DND-41 (cell line): ENCODE measurements around the gene GCC2.

Experiments
- CTCF ChIP-seq: IDR thresholded peaks from 2 replicates; pipeline ENCODE4 v1.5.1; 2012; ENCODE audit warnings: borderline replicate concordance, low read length, moderate library complexity, mild to moderate bottlenecking; ENCODE audit not compliant: poor library complexity, severe bottlenecking; ENCODE audit errors: extremely low read depth
- EZH2 ChIP-seq: IDR thresholded peaks from 3 replicates; pipeline ENCODE4 v1.6.1; 2012; ENCODE audit warnings: borderline replicate concordance, low read depth, mild to moderate bottlenecking, moderate library complexity, low read length, inconsistent platforms; ENCODE audit not compliant: severe bottlenecking

- TF ChIP-seq CTCF (no peak), EZH2 (no peak)
Measured at GRCh38 chr2:108450863-108451262, 1.9 kb downstream of the GCC2 start.
